PC-3 (cell line): ENCODE results near the gene MARF1.

Experiments
- EZH2 ChIP-seq: fragments of 300-600 bp; sonication (generic); IDR thresholded peaks from one replicate; pipeline ENCODE4 v1.6.1; 2017; ENCODE audit warnings: antibody characterized with exemption, mild to moderate bottlenecking, low read length; ENCODE audit not compliant: unreplicated experiment
- EZH2phosphoT487 ChIP-seq: fragments of 300-600 bp; sonication (generic); IDR thresholded peaks from 2 replicates; pipeline ENCODE4 v1.6.1; 2018; ENCODE audit warnings: mild to moderate bottlenecking, antibody characterized with exemption, low read length, borderline replicate concordance
- TF ChIP-seq, protein P1 (sequence below): fragments of 300-600 bp; sonication (generic); conservative IDR thresholded peaks from 2 replicates; pipeline ENCODE4 v1.5.1; 2017; ENCODE audit warnings: antibody characterized with exemption, low read depth, mild to moderate bottlenecking, low read length

DNA sequence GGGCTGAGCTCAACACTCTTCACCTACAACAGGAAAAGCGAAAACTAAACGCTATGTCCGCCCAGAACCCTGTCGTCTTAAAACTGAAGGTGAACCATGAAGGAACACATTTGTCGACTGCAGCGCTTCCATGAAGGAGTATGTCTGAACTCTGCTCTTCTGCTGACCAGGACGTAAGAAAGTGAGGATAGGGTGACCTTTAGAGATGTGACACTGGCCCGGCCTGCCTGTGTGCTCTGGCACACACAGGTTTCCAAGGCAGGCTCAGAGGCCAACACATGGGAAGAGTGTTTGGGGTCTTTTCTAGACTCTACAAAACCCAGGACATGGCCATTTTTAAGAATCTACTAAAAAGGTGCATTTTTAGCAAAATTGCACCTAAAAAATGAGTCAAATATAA lies 21.1 kb downstream of the MARF1 start:
- TF ChIP-seq, protein P1, sequence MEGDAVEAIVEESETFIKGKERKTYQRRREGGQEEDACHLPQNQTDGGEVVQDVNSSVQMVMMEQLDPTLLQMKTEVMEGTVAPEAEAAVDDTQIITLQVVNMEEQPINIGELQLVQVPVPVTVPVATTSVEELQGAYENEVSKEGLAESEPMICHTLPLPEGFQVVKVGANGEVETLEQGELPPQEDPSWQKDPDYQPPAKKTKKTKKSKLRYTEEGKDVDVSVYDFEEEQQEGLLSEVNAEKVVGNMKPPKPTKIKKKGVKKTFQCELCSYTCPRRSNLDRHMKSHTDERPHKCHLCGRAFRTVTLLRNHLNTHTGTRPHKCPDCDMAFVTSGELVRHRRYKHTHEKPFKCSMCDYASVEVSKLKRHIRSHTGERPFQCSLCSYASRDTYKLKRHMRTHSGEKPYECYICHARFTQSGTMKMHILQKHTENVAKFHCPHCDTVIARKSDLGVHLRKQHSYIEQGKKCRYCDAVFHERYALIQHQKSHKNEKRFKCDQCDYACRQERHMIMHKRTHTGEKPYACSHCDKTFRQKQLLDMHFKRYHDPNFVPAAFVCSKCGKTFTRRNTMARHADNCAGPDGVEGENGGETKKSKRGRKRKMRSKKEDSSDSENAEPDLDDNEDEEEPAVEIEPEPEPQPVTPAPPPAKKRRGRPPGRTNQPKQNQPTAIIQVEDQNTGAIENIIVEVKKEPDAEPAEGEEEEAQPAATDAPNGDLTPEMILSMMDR: no peak
- no peak for TF ChIP-seq EZH2
- no peak for TF ChIP-seq EZH2phosphoT487
